ENCODE measurements around the gene CHRM3.
"Not testable (repeated sequence)": the region's sequence is repeated elsewhere in the genome, so short reads cannot be mapped to it uniquely, and the experiment has no call there.

The CHRM3 gene

GRCh38 chr1:239386453-239387303 is at the start of gene CHRM3:
CHRM3 (plus strand) TSS chr1:239386568; CDS start chr1:239907452, 520,884 bp downstream.
- DNase-seq (ENCODE audit: low spot score in 2 of 2), result no peak
- ATAC-seq (ENCODE audit: low read depth), result no peak
- Mint-ChIP-seq H3K9me3 (peaks cover 7% of the 10 kb centered on the region), H3K27me3 (peaks cover 11% of the 10 kb centered on the region), H3K4me3 (no peak within 1 kb of the TSS), H3K27ac (no peak within 1 kb of the TSS), H3K4me1 (peaks cover 3% of the 10 kb centered on the region), H3K36me3 (peaks cover 2% of the 10 kb centered on the region)

DNA sequence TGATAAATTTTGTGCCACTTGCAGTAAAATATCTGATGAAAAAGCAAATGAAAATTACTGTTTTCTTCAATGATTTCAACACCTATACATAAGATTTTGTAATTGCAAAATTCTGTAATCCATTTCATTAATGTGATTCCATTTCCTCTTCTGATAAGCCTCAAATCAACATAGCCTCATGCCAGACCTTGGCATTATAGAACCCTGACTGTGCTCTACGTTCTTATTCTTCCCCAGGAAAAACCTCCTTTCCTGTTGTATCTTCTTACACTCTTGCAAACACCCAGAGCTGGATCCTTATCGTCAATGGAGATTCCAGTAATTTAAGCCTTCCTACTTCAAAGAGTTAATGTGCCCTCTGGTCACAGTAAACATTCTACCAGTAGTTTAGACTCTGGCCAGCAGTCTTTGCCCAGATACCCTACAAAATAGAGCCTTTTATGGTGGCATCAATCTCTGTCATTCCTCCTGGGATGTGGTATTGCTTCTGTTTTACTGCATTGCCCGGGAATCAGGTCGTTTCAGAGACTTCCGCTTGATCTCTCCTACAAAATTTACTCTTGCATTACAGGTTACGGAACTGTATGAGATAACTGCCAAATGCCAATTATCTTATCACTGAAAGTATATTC is 48.5 kb upstream of the CHRM3 start:
- Mint-ChIP-seq H3K4me3 (no peak overlapping the region), H3K4me1 (no peaks in the 10 kb centered on the region), H3K36me3 (no peaks in the 10 kb centered on the region), H3K27ac (no peak overlapping the region), H3K27me3 (no peaks in the 10 kb centered on the region), H3K9me3 (peaks cover 10% of the 10 kb centered on the region)
- DNase-seq (ENCODE audit: low spot score in 2 of 2) (no peak), ATAC-seq (ENCODE audit: low read depth) (no peak)

DNA sequence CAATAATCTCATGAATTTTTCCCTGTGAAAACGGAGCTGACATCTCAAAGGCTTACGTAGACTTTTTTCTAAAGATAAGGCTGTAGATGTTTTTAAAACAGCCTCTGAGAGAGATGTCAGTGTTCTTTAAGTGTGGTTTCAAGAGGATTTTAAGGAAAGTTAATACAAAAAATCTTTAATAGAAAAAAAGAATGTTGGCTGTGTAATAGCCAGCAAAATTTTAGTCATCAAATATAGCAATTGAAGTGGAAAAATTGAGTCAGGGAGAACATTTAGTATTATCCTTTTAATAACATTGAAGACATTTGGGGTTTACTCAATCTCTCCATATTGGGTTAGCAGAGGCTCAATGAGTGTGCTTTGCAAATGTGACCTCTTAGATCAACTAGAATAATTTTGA is 38.6 kb upstream of the CHRM3 start:
- no peak overlapping the region for H3K4me3 Mint-ChIP-seq
- peaks cover under 1% of the 10 kb centered on the region for H3K4me1 Mint-ChIP-seq
- no peak overlapping the region for H3K27ac Mint-ChIP-seq
- no peak for ATAC-seq (ENCODE audit: low read depth)
- H3K36me3 Mint-ChIP-seq, result no peaks in the 10 kb centered on the region
- no peak for DNase-seq (ENCODE audit: low spot score in 2 of 2)
- H3K27me3 Mint-ChIP-seq, result no peaks in the 10 kb centered on the region
- peaks cover 1% of the 10 kb centered on the region for H3K9me3 Mint-ChIP-seq

DNA sequence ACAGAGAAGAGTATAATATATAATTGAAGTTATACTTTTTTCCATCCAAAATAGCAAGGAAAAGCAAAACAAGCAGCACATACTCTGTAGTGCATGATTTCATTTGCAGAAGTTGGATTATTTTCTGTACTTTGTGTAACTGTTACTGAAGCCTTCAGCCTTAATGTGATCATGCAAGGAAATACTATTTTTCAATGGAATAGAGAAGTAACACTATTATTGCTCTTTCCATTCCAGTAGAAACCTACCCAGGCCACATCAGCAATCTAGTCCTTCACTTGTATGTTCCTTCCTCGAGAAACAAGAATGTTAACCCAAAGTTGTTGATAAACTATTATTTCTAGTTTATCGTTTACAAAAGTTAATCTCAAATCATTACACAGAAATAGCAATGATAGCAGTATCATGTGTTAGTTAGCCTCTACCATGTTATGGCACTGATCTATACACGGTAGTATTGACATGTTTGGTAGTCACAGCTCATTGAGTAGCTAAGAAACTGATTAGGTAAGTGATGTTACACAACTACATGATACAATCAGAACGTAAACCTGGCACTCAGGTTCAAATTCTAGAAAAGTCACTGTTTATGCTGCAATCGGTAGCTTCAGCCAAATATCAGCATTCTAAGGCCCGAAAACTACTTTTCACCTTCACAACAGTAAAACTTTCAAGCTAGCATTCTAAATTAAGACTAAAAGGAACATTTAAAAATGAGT is 37.6 kb upstream of the CHRM3 start:
- no peak overlapping the region for H3K27ac Mint-ChIP-seq
- DNase-seq (ENCODE audit: low spot score in 2 of 2), result no peak
- H3K36me3 Mint-ChIP-seq, result no peaks in the 10 kb centered on the region
- H3K9me3 Mint-ChIP-seq, result peaks cover 1% of the 10 kb centered on the region
- ATAC-seq (ENCODE audit: low read depth), result no peak
- H3K4me1 Mint-ChIP-seq, result peaks cover 2% of the 10 kb centered on the region
- H3K27me3 Mint-ChIP-seq, result no peaks in the 10 kb centered on the region
- no peak overlapping the region for H3K4me3 Mint-ChIP-seq

DNA sequence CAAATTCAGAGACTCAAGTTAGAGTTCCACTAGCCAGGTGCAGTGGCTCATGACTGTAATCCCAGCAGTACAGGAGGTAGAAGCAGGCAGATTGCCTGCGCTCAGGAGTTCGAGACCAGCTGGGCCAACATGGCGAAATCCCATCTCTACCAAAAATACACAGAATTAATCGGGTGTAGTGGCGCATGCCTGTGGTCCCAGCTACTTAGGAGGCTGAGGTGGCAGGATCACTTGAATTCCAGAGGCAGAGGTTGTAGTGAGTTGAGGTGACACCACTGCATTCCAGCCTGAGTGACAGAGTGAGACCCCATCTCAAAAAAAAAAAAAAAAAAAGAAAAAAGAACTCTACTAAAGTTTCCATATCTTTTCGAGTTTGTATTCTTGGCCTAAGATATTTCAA is 36.7 kb upstream of the CHRM3 start:
- Mint-ChIP-seq H3K27me3 (no peaks in the 10 kb centered on the region), H3K27ac (no peak overlapping the region), H3K4me3 (no peak overlapping the region), H3K9me3 (peaks cover 1% of the 10 kb centered on the region), H3K36me3 (no peaks in the 10 kb centered on the region), H3K4me1 (peaks cover 2% of the 10 kb centered on the region)
- ATAC-seq (ENCODE audit: low read depth) (no peak), DNase-seq (ENCODE audit: low spot score in 2 of 2) (no peak)

DNA sequence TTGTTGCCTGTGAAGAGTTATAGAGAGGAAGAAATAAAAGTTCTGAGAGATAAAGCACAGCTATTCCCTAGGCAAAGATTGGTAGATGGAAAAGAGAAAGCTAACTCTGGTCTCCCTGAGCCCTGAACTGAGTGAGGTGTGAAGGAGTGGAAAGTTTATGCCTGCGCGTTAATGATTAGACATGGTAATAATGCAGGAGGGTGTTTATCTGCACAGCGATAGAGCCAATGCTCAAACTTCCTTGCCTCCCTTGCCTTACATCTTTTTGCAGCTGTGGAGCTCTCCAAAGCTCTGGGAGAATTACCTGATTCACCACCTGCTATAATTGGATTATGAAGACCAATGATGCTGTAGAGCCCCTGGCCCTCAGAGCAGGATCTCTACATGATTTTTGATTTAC is 32.8 kb upstream of the CHRM3 start:
- H3K27ac Mint-ChIP-seq, result no peak overlapping the region

GRCh38 chr1:239354231-239354630 is 32.1 kb upstream of the CHRM3 start:
- H3K4me3 Mint-ChIP-seq, result no peak overlapping the region
- ATAC-seq (ENCODE audit: low read depth) (no peak), DNase-seq (ENCODE audit: low spot score in 2 of 2) (no peak)
- no peaks in the 10 kb centered on the region for H3K27me3 Mint-ChIP-seq
- peaks cover 2% of the 10 kb centered on the region for H3K9me3 Mint-ChIP-seq
- no peaks in the 10 kb centered on the region for H3K36me3 Mint-ChIP-seq
- H3K4me1 Mint-ChIP-seq, result peaks cover 2% of the 10 kb centered on the region
- H3K27ac Mint-ChIP-seq, result no peak overlapping the region

More for the DNA sequence above, 32.8 kb upstream of the CHRM3 start:
- H3K9me3 Mint-ChIP-seq, result peaks cover 2% of the 10 kb centered on the region
- no peaks in the 10 kb centered on the region for H3K36me3 Mint-ChIP-seq
- H3K27me3 Mint-ChIP-seq, result no peaks in the 10 kb centered on the region
- H3K4me1 Mint-ChIP-seq, result peaks cover 2% of the 10 kb centered on the region
- DNase-seq (ENCODE audit: low spot score in 2 of 2) (no peak), ATAC-seq (ENCODE audit: low read depth) (no peak)
- H3K4me3 Mint-ChIP-seq, result no peak overlapping the region

DNA sequence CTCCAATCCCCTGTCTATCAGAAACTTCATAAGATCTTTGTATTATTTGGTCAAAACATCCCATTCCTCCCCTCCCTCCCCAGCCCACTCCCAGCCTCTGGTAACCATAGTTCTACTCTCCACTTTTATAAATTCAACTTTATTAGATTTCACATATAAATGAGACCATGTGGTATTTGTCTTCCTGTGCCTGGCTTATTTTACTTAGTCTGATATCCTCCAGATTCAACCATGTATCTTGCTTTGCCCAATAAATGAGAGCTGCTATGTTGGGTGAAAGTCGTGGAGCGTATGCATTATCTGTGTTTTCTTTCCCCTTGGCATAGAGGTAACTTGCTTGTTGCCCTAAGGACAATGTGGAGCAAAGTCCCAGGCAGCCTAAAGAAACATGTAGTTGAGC is 28.5 kb upstream of the CHRM3 start:
- H3K4me3 Mint-ChIP-seq, result no peak overlapping the region
- H3K27ac Mint-ChIP-seq, result no peak overlapping the region
- no peaks in the 10 kb centered on the region for H3K27me3 Mint-ChIP-seq
- DNase-seq (ENCODE audit: low spot score in 2 of 2) (no peak), ATAC-seq (ENCODE audit: low read depth) (no peak)
- H3K36me3 Mint-ChIP-seq, result no peaks in the 10 kb centered on the region
- H3K9me3 Mint-ChIP-seq, result peaks cover 2% of the 10 kb centered on the region
- H3K4me1 Mint-ChIP-seq, result peaks cover under 1% of the 10 kb centered on the region

GRCh38 chr1:239361403-239361802 is 25.0 kb upstream of the CHRM3 start:
- Mint-ChIP-seq H3K4me3 (no peak overlapping the region), H3K4me1 (no peaks in the 10 kb centered on the region), H3K27me3 (no peaks in the 10 kb centered on the region), H3K36me3 (no peaks in the 10 kb centered on the region), H3K9me3 (peaks cover 7% of the 10 kb centered on the region), H3K27ac (no peak overlapping the region)
- DNase-seq (ENCODE audit: low spot score in 2 of 2) (no peak), ATAC-seq (ENCODE audit: low read depth) (no peak)

- no peaks in the 10 kb centered on the region for H3K4me1 Mint-ChIP-seq
- ATAC-seq (ENCODE audit: low read depth) (no peak), DNase-seq (ENCODE audit: low spot score in 2 of 2) (no peak)
- peaks cover 5% of the 10 kb centered on the region for H3K9me3 Mint-ChIP-seq
- no peak overlapping the region for H3K27ac Mint-ChIP-seq
- H3K27me3 Mint-ChIP-seq, result no peaks in the 10 kb centered on the region
- no peaks in the 10 kb centered on the region for H3K36me3 Mint-ChIP-seq
- H3K4me3 Mint-ChIP-seq, result no peak overlapping the region
Measured at GRCh38 chr1:239363930-239364329, 22.4 kb upstream of the CHRM3 start.

DNA sequence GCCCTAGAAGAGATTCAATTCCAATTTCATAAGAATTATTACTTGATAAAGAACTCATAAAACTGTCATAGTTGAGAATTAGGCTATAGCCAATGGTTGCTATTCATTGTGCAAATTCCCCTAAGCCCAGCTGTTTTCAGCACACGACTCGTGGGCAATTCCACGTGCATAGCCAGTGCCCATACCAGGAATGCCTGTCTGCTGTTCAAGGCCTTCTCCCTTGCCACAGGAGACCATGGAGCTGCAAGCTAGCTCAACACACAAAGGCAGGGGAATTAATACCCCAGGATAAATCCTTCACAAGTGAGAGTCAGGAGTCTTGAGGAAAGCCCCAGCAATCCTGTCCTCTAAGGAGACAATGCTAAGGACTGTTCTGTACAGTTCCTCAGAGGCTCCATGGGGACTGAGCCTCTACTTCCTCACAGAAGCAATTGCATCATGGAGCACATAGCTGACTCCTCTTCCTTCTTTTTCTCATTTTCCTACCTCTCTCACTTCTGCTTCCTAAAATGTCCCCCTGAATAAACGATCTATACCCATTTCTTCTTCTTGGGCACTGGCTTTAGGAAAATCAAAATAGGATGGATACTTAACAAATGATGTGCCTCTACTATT is 19.1 kb upstream of the CHRM3 start:
- Mint-ChIP-seq H3K4me3 (no peak overlapping the region), H3K9me3 (peaks cover 7% of the 10 kb centered on the region), H3K4me1 (no peaks in the 10 kb centered on the region), H3K27ac (no peak overlapping the region), H3K27me3 (no peaks in the 10 kb centered on the region), H3K36me3 (no peaks in the 10 kb centered on the region)
- ATAC-seq (ENCODE audit: low read depth) (no peak), DNase-seq (ENCODE audit: low spot score in 2 of 2) (no peak)

DNA sequence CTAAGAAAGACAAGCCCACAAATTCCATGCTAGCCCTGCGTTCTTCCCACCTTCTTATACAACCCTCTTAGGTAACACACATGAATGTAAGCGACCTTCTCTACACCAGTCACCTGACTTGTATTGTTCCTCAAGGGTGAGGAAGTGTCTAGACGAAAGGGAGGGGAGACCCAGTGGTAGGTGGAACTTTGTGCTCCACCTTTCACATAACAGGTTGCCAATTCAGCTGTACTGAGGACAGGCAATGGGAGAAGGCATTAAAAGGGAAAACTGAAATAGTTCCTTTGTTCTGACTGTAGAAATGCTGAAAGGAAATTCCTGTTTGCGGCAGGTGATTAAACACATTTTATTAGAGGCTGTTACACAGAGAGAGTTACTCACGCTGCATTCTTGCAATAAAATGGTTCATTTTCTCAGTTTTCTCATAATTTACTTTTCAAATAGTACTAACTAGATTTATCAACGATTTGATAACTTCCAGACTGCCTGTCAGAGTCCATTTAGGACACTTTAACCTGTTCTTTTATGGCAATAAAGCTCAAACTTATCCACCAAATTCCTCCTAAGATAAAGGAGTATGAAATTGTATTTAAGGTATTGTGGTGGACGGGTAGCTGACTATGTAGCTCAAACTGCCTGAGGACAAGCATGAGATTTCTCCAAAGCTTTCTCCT is 17.8 kb upstream of the CHRM3 start:
- Mint-ChIP-seq H3K9me3 (peaks cover 8% of the 10 kb centered on the region), H3K36me3 (no peaks in the 10 kb centered on the region), H3K4me3 (no peak overlapping the region), H3K27ac (no peak overlapping the region), H3K4me1 (no peaks in the 10 kb centered on the region), H3K27me3 (no peaks in the 10 kb centered on the region)
- DNase-seq (ENCODE audit: low spot score in 2 of 2) (no peak), ATAC-seq (ENCODE audit: low read depth) (no peak)

DNA sequence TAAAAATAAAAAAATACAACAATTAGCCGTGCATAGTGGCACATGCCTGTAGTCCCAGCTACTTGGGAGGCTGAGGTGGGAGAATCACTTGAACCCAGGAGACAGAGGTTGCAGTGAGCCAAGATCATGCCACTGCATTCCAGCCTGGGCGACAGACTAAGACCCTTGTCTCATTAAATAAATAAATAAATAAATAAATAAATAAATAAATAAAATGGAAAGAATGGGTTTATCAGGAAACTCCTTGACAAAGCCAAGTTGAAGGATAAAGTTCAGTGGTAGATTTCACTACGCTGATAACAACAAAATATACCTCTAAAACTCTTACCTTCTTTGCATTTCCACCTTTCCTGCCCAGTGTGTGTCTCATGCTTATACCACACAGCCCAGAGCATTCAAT is 15.5 kb upstream of the CHRM3 start:
- not testable (repeated sequence) for H3K27ac Mint-ChIP-seq

More for the DNA sequence above, 15.5 kb upstream of the CHRM3 start:
- not testable (repeated sequence) for H3K36me3 Mint-ChIP-seq; H3K9me3 Mint-ChIP-seq; H3K27me3 Mint-ChIP-seq; H3K4me1 Mint-ChIP-seq; H3K4me3 Mint-ChIP-seq; ATAC-seq (ENCODE audit: low read depth); DNase-seq (ENCODE audit: low spot score in 2 of 2)

Data from memory B cell (primary cell).